T-helper 22 cell (primary cell): Measurements from ENCODE around the gene DNAH2.
A peak's percentile ranks its signal among the peaks of the same experiment; 100 is the strongest.
"Not testable (repeated sequence)": the region's sequence is repeated elsewhere in the genome, so short reads cannot be mapped to it uniquely, and the experiment has no call there.

ENCODE experiments used
- DNase-seq: peaks from one replicate; pipeline ENCODE4 v3.0.0-alpha.2; 2020; ENCODE audit warnings: low read depth

Gene DNAH2

DNA sequence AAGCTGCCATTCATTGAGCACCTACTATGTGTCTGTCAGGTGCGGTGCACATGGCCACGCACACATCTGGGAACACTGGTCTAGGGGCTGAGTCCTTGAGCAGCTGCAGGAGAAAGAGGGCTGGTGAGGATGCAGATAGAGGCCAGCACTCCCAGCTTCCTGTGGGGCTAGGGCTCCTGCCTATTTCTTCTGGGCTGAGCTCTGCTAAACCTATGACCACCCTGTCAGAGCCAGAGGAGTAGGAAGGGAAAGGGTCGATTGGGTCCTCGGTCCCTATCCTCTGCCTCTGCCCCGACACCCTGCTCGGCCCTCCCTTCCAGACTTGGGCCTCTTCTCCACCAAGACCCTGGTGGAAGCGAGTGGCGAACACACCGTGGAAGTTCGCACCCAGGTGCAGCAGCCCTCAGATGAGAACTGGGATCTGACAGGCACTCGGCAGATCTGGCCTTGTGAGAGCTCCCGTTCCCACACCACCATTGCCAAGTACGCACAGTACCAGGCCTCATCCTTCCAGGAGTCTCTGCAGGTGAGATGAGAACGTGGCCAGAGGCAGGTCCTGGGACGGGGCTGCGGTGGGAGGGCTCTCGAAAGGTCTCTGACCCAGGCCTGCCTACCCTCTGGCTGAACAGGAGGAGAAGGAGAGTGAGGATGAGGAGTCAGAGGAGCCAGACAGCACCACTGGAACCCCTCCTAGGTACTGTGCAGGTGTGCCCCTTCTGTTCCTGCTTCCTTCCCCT is 133.3 kb downstream of the DNAH2 start:
- no peak for DNase-seq

DNA sequence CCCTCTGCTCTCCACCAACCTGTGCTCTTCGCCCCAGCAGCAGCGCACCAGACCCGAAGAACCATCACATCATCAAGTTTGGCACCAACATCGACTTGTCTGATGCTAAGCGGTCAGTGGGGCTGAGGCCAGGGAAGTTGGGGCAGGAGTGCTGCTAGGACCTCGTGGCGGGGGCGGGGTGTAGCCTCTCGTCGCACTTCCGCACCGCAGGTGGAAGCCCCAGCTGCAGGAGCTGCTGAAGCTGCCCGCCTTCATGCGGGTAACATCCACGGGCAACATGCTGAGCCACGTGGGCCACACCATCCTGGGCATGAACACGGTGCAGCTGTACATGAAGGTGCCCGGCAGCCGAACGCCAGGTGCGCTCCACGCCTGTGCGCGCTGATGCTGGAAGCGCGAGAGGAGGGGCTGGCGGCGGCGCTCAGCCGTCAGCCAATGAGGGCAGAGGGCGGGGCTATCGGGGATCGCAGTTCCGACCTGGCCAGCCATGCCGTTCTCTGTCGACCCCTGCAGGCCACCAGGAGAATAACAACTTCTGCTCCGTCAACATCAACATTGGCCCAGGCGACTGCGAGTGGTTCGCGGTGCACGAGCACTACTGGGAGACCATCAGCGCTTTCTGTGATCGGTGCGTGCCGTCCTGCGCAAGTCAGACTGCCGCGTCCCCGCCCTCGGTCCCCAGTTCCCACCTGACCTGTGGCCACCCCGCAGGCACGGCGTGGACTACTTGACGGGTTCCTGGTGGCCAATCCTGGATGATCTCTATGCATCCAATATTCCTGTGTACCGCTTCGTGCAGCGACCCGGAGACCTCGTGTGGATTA is 134.1 kb downstream of the DNAH2 start:
- peak; percentile 91 for DNase-seq

DNA sequence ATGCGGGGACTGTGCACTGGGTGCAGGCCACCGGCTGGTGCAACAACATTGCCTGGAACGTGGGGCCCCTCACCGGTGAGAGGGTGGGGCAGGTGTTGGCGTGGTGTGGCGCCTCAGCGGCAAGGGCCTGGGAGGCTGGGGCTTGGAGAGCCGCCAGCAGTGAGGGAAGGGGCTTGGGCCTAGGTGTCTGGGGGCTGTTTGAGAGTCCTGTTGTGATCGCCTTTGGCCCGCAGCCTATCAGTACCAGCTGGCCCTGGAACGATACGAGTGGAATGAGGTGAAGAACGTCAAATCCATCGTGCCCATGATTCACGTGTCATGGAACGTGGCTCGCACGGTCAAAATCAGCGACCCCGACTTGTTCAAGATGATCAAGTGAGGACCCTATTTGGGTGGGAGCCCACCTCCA is 134.7 kb downstream of the DNAH2 start:
- DNase-seq = no peak

DNA sequence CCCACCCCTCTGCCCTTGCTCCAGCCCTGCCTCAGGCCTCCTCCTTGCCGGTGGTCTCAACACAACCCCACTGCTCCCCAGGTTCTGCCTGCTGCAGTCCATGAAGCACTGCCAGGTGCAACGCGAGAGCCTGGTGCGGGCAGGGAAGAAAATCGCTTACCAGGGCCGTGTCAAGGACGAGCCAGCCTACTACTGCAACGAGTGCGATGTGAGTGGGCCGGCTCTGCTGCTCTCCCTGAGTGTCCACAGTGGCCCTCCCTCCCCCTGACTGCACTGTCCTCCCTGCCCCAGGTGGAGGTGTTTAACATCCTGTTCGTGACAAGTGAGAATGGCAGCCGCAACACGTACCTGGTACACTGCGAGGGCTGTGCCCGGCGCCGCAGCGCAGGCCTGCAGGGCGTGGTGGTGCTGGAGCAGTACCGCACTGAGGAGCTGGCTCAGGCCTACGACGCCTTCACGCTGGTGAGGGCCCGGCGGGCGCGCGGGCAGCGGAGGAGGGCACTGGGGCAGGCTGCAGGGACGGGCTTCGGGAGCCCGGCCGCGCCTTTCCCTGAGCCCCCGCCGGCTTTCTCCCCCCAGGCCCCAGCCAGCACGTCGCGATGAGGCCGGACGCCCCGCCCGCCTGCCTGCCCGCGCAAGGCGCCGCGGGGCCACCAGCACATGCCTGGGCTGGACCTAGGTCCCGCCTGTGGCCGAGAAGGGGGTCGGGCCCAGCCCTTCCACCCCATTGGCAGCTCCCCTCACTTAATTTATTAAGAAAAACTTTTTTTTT is 135.6 kb downstream of the DNAH2 start:
- no peak for DNase-seq

DNA sequence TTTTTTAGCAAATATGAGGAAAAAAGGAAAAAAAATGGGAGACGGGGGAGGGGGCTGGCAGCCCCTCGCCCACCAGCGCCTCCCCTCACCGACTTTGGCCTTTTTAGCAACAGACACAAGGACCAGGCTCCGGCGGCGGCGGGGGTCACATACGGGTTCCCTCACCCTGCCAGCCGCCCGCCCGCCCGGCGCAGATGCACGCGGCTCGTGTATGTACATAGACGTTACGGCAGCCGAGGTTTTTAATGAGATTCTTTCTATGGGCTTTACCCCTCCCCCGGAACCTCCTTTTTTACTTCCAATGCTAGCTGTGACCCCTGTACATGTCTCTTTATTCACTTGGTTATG is 136.1 kb downstream of the DNAH2 start:
- no peak for DNase-seq

DNA sequence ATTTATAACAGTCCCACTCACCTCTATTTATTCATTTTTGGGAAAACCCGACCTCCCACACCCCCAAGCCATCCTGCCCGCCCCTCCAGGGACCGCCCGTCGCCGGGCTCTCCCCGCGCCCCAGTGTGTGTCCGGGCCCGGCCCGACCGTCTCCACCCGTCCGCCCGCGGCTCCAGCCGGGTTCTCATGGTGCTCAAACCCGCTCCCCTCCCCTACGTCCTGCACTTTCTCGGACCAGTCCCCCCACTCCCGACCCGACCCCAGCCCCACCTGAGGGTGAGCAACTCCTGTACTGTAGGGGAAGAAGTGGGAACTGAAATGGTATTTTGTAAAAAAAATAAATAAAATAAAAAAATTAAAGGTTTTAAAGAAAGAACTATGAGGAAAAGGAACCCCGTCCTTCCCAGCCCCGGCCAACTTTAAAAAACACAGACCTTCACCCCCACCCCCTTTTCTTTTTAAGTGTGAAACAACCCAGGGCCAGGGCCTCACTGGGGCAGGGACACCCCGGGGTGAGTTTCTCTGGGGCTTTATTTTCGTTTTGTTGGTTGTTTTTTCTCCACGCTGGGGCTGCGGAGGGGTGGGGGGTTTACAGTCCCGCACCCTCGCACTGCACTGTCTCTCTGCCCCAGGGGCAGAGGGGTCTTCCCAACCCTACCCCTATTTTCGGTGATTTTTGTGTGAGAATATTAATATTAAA is 136.7 kb downstream of the DNAH2 start:
- DNase-seq = no peak

DNA sequence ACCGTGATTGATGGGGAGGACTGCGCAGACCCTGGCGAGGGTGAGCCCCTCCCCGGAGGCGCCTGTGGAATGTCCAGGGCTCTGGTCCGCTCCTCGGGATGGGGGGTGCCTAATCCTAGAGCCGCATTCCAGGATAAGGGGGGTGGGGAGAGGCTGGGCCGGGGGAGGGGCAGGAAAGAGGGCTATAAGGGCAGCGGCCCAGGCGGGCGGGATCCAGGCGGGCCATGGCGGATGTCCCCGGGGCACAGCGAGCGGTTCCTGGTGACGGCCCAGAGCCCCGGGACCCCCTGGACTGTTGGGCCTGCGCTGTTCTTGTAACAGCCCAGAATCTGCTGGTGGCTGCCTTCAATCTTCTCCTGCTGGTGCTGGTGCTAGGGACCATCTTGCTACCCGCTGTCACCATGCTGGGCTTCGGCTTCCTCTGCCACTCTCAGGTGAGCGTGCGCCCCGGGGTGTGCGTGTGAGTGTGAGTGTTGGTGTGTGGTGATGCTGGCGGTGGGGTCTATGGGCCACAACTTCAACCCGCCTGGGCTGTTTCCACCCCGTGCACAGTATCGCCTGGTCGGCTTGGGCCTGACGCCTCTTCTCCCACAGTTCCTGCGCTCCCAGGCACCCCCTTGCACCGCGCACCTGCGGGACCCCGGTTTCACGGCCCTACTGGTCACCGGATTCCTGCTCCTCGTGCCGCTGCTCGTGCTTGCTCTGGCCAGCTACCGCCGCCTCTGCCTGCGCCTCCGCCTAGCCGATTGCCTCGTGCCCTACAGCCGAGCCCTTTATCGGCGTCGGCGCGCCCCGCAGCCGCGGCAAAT is 137.5 kb downstream of the DNAH2 start, which contains the start of gene TMEM88:
Gene TMEM88, plus strand, starts transcription at position 216 of the 809 bp plus-strand sequence. Its CDS starts 9 bp downstream, at position 225.
- no peak for DNase-seq

DNA sequence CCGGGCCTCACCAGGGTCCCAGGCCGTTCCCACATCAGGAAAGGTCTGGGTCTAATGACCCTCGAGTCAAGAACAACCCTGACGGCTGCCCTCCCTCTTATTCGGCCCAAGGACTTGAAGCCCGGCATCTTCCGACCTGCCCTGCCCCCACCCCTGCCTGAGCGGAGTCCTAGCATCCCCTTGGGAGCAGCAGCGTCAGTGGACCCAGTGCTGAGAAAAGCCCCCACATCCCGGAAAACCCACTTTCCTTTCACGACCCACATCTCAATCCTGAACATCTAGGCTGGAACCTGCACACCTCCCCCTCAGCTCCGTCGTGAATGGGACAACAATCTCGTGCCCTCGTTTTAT is 138.1 kb downstream of the DNAH2 start:
- DNase-seq = no peak

DNA sequence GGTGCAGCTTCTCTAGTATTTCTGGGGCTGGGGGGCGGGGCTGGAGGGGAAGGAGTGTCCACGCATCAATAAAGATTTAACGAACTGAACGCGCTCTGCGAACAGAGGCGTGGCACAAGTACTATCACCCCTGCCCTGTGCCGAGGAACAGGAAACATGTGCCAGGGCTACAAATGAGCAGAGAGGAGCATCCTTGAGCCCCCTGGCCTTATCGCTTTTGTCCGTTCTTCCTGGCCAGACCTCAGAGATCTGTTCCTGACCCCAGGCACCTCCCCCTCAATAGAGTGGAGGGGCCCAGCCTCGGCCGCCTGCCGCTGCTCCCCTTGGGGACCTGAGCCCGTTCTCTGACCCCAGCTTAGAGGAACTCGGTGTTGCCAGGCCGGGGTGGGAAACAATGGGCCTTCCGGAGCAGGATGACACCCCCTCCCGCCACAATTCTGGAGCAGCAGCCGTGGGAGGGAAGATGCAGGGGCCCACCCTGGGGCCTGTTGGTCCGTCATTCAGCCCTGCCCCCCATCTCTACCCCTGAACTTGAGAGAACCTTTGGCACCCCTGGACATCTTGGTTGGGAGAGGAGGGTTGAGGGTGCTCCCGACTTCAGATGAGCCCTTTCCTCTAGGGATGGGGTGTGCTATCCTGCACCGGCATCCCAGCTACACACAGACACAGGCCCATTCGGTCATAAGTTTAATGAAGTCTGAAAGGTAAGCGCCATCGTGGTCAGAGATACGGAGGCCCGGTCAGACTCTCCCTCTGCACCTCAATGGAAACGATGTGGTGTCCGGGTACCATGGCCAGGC is 138.7 kb downstream of the DNAH2 start:
- DNase-seq = no peak

DNA sequence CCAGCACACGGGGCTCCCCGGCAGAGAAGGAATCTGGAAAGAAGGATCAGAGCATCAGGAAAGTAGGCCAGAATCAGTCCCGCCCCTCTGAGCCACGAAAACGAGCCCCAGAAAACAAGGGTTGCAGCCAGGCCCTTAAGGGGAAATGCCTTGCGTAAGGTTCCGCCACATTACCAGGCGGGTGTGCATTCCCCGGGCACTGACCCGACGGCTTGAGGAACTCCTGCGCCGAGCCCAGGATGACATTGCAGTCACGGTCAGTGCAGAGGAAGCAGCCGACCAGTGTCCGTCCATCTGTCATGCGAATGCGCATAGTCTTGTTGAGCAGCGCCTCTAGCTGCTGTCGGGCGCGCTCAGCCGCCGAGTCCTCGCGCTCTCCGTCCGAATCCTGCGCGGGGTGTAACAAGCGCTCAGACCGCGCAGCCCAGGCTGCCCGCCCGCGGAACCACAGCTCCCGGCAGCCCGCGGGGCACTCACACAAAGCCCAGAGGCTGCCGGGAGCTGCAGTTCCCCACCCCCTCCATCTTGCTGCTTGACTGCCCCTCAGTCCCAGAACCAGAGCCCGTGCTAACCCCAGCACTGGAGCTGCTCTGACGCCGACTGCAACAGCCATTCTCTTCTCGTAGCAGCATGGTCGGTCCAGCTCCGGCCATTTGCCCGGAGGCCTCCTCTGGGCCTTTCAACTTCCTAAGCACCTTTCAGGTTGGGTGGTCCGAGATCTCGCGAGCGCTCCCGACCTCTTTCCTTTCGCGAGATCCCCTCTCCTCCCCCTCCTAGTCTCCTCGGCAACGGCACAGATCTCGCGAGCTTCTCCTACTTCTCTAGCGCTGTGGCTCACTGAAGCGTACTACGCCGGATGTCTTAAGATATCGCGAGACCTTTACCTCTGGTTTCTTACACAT is 139.5 kb downstream of the DNAH2 start, which contains the start of gene NAA38:
Gene NAA38, minus strand, starts transcription at position 749 of the 902 bp plus-strand sequence. Its CDS starts 96 bp downstream, at position 653.
- DNase-seq = peak; percentile 95

DNA sequence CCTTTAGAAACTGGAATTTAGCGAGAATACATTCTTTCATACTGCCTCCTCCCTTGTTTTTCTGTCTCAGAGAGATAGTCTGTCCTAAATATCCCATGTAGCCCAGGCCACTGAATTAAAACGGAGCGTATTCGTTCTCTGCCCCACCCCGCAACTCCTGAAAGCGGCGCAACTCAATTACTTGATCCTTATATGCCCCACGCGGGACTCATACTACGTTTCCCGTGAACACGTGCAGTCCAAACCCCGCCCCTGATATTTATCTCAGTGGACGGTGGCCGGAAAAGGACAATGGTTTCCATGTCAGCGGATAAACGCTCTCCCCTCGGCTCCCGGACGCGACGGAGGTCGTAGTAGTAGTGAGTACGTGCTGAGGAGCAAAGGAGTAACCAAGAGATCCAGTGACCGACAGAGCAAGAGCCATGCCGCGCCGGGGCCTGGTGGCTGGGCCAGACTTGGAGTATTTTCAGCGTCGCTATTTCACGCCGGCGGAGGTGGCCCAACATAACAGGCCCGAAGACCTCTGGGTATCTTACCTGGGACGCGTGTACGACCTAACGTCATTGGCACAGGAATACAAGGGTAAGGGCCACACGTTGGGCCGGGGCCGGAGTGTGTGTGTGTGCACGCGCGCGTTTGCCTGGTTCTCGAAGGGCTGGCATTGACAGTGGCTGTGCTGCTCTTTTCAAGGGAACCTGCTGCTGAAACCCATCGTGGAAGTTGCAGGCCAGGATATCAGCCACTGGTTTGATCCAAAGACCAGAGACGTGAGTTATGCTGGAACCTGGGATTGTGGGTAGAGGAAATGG is 140.4 kb downstream of the DNAH2 start, which contains the start of gene CYB5D1:
Gene CYB5D1, plus strand, starts transcription at position 291 of the 809 bp plus-strand sequence. Its CDS starts 132 bp downstream, at position 423.
- peak; percentile 81 for DNase-seq

DNA sequence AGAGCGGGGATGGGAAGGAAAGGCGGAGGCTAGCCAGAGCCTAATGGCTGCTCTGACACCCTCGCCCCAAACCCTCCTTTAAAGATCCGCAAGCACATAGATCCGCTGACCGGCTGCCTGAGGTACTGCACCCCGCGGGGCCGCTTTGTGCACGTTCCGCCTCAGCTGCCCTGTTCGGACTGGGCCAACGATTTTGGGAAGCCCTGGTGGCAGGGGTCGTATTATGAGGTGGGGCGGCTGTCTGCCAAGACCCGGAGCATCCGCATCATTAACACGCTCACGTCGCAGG is 140.9 kb downstream of the DNAH2 start:
- DNase-seq = no peak

DNA sequence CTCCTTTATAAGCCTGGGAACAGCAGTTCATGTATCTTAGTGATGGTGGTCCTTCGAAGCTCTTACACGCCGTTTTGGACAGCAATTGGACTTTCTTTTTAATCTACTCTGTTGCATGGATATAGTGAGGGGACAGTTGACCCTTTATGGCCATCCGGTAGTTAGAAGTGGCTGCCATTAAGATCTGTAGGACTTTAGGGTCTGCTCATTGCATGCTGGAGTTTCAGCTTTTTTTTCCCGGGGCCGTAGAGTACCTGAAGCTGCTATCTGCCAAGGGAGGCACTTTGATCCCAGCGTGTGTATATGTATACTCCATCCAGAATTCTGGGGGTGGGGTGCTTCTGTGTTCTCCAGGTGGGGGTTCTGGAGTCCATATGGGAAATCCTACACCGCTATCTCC is 141.5 kb downstream of the DNAH2 start:
- DNase-seq = no peak

DNA sequence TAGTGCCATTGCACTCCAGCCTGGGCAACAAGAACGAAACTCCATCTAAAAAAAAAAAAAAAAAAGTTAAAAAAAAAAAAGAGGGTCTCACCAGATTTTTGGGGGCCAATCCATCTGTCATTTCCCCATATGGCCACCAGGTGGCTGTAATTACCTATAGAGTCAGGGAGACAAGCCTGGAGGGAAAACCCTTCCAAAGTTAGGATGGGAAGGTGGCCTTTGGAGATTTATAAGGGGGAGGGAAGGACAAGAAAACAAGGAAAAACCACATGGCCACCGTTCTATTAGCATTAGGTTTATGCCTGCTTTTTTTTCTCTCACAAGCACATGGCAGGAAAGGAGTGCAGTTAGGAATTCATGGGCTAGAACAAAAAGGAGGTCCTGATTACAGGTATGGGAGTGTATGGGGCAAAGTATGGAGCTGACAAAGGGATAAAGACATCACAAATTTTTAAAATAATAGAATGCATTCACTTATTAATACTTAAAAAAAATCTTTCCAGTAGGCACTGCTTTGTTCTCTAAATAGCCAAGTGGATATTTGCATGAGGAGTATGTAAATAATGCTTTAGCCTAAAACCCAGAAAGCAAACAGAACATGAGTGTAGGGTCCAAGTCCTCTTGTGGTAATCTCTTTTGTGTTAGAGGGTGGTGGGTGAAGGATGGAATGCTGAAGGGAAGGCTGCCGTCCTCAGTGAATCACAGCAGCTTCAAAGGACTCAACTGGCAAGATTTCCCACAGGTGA is 145.3 kb downstream of the DNAH2 start:
- peak; percentile 29 for DNase-seq

DNA sequence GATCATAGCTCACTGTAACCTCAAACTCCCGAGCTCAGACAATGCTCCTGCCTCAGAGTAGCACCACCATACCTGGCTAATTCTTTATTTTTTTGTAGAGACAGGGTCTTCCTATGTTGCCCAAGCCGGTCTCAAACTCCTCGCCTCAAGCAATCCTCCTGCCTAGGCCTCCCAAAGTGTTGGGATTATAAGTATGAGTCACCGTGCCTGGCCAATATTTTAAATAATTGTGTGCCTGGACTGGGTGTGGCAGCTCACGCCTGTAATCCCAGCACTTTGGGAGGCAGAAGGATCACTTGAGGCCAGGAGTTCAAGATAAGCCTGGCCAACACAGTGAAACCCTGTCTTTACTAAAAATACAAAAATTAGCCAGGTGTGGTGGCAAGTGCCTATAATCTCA is 146.8 kb downstream of the DNAH2 start:
- not testable (repeated sequence) for DNase-seq

DNA sequence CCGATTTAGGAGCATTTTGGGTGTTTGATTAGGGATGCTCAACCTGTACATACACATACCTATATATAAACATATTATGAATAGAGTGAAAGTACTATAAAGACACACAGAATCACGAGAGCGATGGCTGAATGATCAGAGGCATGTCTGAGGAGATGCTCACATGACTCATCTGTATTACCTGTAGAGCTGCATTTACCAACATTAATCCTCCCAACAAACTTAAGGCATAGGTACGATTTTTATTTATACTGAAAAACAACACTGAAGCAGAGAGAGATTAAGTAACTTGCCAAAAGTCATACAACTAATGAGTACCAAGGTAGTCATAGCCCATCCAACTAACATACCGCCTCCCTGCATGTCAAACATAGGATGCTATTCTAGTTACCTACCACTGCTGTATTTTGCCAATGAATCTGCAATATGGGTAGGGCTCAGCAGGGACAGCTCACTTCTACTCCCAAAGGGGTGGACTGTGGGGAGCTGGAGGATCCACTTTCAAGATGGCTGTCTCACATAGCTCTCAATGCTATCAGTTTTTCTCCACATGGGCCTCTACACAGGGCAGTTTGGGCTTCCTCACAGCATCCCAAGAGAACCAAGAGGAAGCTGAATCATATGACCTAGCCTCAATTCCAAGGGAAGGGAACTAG is 147.6 kb downstream of the DNAH2 start:
- no peak for DNase-seq

DNA sequence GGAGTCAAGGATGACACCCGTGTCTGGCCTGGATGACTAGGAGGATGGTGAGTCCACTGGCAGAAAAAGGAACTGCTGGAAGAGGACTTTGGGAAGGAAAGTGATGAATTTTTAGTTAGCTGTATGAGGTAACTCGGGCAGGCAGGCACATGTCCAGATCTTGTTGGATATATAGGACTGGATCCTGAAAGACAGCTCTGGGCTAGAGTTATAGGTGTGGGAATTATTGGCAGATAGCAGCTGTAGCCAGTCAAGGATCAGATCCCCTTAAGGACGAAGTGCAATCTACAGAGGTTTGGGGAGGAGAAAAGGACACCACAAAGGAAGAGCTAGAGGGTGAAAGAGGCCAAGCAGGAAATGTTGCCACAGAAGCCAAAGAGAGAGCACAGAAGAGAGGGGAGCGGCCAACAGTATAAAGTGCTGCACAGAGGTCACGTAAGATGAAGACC is 150.4 kb downstream of the DNAH2 start:
- DNase-seq = no peak
